ENCODE measurements around the gene ATP6V0A1.

Gene ATP6V0A1

GRCh38 chr17:42530952-42531454, 72.3 kb downstream of the ATP6V0A1 start:
- no peak for DNase-seq (ENCODE audit: low spot score)
- no peak for TF ChIP-seq CTCF (IDR thresholded peaks at IDR 0.05; ENCODE audit: extremely low read depth, missing control alignments)

GRCh38 chr17:42531455-42532354, 73.0 kb downstream of the ATP6V0A1 start:
- TF ChIP-seq CTCF (IDR thresholded peaks at IDR 0.05; ENCODE audit: extremely low read depth, missing control alignments) = peak; percentile 11
- DNase-seq (ENCODE audit: low spot score) = peak; percentile 76

- no peak for TF ChIP-seq CTCF (IDR thresholded peaks at IDR 0.05; ENCODE audit: extremely low read depth, missing control alignments)
- DNase-seq (ENCODE audit: low spot score) = no peak
Observed at GRCh38 chr17:42535155-42536047, 76.7 kb downstream of the ATP6V0A1 start.

- no peak for TF ChIP-seq CTCF (IDR thresholded peaks at IDR 0.05; ENCODE audit: extremely low read depth, missing control alignments)
- DNase-seq (ENCODE audit: low spot score) = peak; percentile 100
Observed at GRCh38 chr17:42536048-42536371, 77.3 kb downstream of the ATP6V0A1 start, which contains the start of gene NAGLU. NAGLU (plus strand) TSS chr17:42536241; CDS start chr17:42536273, 32 bp downstream.

GRCh38 chr17:42536372-42537155, 77.9 kb downstream of the ATP6V0A1 start:
- TF ChIP-seq CTCF (IDR thresholded peaks at IDR 0.05; ENCODE audit: extremely low read depth, missing control alignments) = no peak
- DNase-seq (ENCODE audit: low spot score) = peak; percentile 96

GRCh38 chr17:42537156-42537805, 78.6 kb downstream of the ATP6V0A1 start:
- TF ChIP-seq CTCF (IDR thresholded peaks at IDR 0.05; ENCODE audit: extremely low read depth, missing control alignments) = no peak

More at GRCh38 chr17:42537156-42537805, 78.6 kb downstream of the ATP6V0A1 start:
- no peak for DNase-seq (ENCODE audit: low spot score)
